ENCODE results near the gene RALGPS1.

DNA sequence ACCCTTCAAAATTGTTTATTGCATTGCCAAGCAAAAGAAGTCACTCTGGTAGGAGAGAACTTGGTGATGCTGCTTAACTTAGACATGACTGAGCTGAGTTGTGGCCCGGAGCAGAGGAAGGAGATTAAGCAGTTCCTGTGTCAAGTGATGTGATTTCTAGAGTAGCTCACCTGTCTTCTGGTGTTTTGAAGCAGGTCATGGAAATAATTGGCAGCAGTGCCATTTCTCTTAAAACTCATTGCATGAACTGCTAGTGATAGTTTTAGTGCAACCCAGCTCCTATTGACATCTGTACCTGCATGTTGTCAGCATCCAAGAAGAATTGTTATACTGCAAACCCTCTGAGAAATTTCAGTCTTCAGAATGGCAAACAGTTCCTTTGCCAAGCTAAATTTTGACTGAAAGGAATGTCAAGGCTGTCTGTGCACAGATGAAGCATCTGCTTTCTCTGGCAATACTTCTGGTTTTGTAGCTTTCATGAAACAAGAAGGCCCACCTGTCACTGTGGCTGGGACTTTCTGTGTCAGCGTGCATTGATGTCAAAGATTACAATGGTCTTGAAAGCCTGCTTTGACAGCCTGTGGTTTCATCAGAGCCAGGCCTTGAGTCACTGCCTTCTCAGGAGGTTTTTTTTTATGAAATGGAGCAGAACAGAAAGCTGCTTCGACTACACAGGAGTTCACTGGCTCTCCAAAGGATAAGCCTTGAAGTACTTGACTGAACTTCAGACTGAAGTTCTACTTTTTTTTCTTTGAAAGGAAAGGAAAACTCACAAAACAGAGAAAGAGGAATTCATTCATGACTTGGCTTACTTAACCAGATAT lies 90.6 kb downstream of the RALGPS1 start:
- TF ChIP-seq, protein P1, sequence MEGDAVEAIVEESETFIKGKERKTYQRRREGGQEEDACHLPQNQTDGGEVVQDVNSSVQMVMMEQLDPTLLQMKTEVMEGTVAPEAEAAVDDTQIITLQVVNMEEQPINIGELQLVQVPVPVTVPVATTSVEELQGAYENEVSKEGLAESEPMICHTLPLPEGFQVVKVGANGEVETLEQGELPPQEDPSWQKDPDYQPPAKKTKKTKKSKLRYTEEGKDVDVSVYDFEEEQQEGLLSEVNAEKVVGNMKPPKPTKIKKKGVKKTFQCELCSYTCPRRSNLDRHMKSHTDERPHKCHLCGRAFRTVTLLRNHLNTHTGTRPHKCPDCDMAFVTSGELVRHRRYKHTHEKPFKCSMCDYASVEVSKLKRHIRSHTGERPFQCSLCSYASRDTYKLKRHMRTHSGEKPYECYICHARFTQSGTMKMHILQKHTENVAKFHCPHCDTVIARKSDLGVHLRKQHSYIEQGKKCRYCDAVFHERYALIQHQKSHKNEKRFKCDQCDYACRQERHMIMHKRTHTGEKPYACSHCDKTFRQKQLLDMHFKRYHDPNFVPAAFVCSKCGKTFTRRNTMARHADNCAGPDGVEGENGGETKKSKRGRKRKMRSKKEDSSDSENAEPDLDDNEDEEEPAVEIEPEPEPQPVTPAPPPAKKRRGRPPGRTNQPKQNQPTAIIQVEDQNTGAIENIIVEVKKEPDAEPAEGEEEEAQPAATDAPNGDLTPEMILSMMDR (conservative IDR thresholded peaks at IDR 0.05 in 1 of 2, IDR thresholded peaks at IDR 0.05 in 1 of 2; ENCODE audit: low read depth in 1 of 2, low read length in 2 of 2), result no peak
- no peak for TF ChIP-seq EZH2 (IDR thresholded peaks at IDR 0.05; ENCODE audit: low read length, missing control alignments)

Measured in fibroblast of lung (primary cell).